SIG-M5 treated with dmso at 0.1 percent for 504 hours (cell line): ENCODE data around the gene ADRA2A.

Experiments used
- DNase-seq: peaks from one replicate; lab custom pipeline; 2025; ENCODE audit not compliant: unreplicated experiment; lab: John Stamatoyannopoulos, UW

Gene ADRA2A

DNA sequence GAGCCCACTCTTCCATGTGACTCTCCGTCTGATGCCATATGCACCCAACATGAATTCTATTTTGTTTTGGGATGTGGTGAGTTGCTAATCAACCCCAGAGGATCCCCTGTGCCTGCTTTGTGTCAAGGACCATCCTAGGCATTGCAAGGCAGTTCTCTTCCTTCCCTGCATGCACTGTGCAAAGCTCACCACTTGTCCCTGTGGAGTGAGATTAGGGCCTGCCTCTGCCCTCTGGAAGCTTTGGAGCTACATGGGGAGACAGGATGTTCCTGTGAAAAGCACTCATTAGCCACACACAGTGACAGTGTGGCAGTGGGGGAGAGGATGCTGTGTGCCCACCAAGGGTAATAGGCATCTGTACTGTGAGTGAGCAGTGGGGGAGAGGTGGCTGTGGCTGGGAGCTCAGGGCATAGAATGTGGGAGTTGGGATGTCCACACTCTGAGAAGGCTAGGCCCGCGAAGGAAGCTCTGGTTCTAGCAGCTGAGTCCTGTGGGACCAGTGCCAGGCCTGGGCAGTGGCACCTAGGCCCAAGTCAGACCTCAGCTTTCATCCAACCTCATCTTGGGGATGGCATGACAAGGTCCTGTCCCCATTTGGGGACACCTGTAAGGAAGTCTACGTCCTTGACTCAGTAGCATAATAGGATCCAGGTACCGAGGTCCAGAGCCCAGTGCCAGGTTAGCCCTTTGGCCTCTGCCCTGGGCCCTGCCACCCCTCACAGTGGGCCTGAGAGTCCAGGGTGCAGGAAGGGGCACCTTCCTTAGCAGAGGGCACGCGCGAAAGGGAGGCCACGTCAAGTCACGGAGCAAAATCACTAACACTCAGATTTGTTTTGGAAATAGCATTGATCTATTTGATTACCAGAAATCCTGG, 6.6 kb downstream of the ADRA2A start:
- no peak for DNase-seq

GRCh38 chr10:111084366-111085255, 7.8 kb downstream of the ADRA2A start:
- no peak for DNase-seq

- DNase-seq: no peak
Measured at GRCh38 chr10:111085690-111086353, 9.0 kb downstream of the ADRA2A start.

- DNase-seq: no peak
Measured at GRCh38 chr10:111086574-111086973, 9.7 kb downstream of the ADRA2A start.

GRCh38 chr10:111087331-111087756, 10.5 kb downstream of the ADRA2A start:
- DNase-seq: no peak

DNA sequence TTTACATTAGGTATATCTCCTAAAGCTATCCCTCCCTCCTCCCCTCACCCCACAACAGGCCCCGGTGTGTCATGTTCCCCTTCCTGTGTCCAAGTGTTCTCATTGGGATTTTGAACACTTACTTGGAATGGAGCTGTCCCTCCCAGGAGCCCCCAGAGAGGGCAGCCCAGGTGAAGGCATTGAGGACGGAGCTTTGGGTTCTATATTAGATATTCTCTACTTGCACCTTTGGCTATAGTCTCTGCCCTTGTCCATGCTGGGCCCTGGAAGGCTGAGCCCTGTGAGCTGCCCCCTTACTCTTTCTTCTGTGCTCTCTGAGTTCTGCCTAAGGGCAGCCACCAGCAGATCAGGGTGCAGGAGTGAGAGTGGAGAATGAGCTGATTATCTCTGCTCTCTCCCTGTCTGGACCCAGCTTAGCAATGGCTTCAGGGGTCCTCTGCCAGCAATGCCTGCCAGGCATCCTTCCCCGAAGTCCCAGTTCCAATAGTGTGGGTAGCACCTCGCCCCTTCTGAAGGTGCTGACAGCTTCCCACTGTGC, 11.2 kb downstream of the ADRA2A start:
- DNase-seq: no peak

- no peak for DNase-seq
Measured at GRCh38 chr10:111089293-111089692, 12.5 kb downstream of the ADRA2A start.

DNA sequence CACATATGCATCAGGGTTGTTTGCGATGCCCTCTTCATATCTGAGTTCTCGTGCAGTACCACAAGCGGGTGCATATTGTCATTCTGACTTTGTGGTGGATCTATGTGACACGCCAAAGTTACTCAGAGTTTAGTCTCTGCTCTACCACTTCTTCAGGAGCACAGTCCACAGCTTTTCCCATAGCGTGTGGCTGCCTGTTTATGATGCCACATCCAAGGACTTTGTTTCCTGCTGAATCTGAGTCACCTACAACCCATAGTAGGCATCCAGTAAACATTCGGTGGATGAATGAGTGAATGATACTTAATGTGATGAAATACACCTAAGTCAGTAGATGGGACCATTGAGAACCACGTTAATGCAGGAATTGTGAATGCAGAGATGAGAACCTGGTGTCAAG, 15.0 kb downstream of the ADRA2A start:
- DNase-seq: no peak

GRCh38 chr10:111093741-111094380, 17.0 kb downstream of the ADRA2A start:
- DNase-seq: no peak

GRCh38 chr10:111098679-111099437, 22.0 kb downstream of the ADRA2A start:
- DNase-seq: no peak

GRCh38 chr10:111100198-111100597, 23.4 kb downstream of the ADRA2A start:
- no peak for DNase-seq

DNA sequence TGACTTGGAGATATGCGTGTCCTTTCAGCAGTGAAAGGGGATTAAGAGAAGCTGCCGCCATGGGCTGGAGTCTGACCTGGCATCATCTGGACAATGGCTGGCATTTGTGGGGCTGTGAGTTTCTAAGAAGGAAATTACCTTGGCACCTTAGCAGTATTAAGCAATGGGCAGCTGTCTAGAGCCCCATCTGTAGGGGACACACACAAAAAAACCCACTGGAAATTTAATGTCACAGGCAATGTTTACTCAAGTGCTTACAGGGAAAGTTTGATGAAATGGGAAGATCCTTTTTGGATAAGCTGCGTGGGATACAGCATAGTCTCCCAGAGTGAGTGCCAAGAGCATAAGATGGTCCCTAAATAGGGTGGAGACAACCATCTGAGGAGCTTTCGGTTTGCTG, 25.0 kb downstream of the ADRA2A start:
- no peak for DNase-seq

- no peak for DNase-seq
Measured at GRCh38 chr10:111102359-111102837, 25.6 kb downstream of the ADRA2A start.

GRCh38 chr10:111103196-111103840, 26.5 kb downstream of the ADRA2A start:
- no peak for DNase-seq

DNA sequence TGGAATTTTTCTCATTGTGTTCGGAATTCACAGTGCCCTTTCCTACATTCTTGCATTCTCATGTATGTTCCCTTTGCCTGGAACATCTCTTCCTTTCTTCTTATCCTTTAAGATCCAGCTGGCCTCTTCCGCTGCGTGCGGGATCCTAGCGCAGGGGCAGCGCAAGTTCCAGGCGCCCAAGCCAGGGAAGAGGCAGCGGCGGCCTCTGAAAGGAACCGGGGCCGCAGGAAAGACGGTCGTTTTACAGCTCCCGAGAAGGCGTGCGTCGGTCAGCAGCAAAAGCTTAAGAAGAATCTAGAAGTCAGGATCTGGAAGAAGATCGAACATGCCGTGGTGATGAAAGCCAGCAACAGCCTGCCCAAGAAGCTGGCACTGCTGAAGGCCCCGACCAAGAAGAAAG, 28.0 kb downstream of the ADRA2A start:
- DNase-seq: no peak

DNA sequence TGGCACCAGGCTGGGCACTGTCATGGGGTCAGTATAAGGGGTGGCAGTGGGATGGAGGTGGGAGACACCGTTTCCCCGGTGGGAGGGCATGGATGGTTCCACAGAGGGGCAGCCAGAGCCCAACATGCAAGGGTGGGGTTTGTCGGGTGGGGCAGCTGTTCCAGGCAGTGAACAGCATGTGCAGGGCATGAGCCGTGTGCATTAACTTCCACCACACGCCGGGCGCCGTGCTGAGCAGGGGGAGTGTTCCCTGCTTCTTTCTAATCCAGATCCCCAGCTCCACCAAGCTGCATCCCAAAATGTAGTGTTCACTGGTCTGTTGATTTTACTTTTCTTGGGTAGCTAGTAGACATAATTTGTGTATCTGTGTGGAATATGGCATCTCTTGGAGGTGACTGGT, 29.3 kb downstream of the ADRA2A start:
- DNase-seq: no peak

DNA sequence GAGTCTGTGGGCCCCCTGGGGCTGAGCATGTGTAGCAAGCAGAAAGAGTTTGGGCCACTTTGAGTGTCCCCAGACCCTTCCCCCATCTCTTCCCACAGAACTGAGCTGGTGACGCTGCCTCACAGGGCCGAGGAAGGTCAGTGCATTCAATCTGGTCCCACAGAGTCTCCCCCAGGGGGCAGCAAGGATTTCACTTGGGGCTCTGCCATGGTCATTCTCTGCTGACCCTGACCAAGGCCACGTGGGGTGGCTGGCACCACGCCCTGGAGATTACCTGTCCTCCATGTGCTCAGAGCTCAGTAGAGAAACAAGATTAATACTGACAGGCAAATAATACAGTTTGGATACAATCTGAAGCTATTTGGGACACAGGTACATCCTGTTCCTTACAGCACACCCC, 30.2 kb downstream of the ADRA2A start:
- DNase-seq: no peak

- no peak for DNase-seq
Measured at GRCh38 chr10:111107846-111108245, 31.0 kb downstream of the ADRA2A start.

DNA sequence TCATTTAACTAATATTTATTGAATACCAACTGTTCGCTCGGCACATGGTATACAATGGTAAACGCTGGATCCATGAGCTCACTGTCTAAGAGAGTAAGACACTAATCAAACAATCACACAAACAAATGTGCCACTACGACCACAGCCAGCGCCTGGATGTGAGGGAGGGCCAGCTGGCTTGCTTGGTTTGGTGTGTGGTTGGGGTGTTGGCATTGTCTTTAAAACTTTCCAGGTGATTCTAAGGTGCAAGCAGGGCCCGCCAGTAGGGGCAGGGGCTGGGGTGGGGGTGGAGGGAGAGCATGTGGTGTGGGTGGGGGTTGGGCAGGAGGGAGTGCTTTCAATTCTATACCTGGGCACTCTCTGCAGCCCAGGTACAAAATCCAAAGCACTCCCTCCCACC, 31.6 kb downstream of the ADRA2A start:
- DNase-seq: no peak
